Neuronal stem cell (in vitro differentiated cells): ENCODE data around the gene SUSD1.

Experiments
- DNase-seq: peaks from one replicate; pipeline ENCODE4 v3.0.0-alpha.2; 2013; ENCODE audit warnings: low spot score
- H2AFZ ChIP-seq: one replicate; pipeline ENCODE4 v1.6.1; 2013; ENCODE audit warnings: mild to moderate bottlenecking, low read length, inconsistent platforms
- H2AK5ac ChIP-seq: 2 replicates; pipeline ENCODE4 v1.6.1; 2013; ENCODE audit warnings: low read depth, mild to moderate bottlenecking, inconsistent platforms, low read length, moderate library complexity, mixed read lengths
- H2BK120ac ChIP-seq: 2 replicates; pipeline ENCODE4 v1.6.1; 2013; ENCODE audit warnings: low read depth, mild to moderate bottlenecking, inconsistent platforms, low read length, moderate library complexity, mixed read lengths
- H2BK12ac ChIP-seq: one replicate; pipeline ENCODE4 v1.6.1; 2013; ENCODE audit warnings: low read length, inconsistent platforms
- H2BK15ac ChIP-seq: 2 replicates; pipeline ENCODE4 v1.6.1; 2013; ENCODE audit warnings: mild to moderate bottlenecking, low read length, inconsistent platforms, mixed read lengths
- H2BK5ac ChIP-seq: one replicate; pipeline ENCODE4 v1.6.1; 2013; ENCODE audit warnings: inconsistent platforms, mild to moderate bottlenecking, low read length, moderate library complexity
- H3K14ac ChIP-seq: one replicate; pipeline ENCODE4 v1.6.1; 2013; ENCODE audit warnings: low read length, inconsistent platforms
- H3K18ac ChIP-seq: 2 replicates; pipeline ENCODE4 v1.6.1; 2013; ENCODE audit warnings: low read length, inconsistent platforms
- H3K23ac ChIP-seq: 2 replicates; pipeline ENCODE4 v1.6.1; 2013; ENCODE audit warnings: low read depth, mild to moderate bottlenecking, mixed read lengths, low read length, inconsistent platforms; ENCODE audit not compliant: poor library complexity
- H3K27ac ChIP-seq: replicated peaks from 3 replicates; pipeline ENCODE4 v1.5.1; 2013; ENCODE audit warnings: low read length, inconsistent platforms
- H3K27me3 ChIP-seq, 3 experiments: 2 replicates each; pipeline ENCODE4 v1.6.1; 2013; ENCODE audit warnings: low read length in 3 of 3, mild to moderate bottlenecking in 2 of 3, inconsistent platforms in 1 of 3, low read depth in 1 of 3, mixed read lengths in 1 of 3, moderate library complexity in 1 of 3; ENCODE audit not compliant: control insufficient read depth in 3 of 3, insufficient read depth in 3 of 3
- H3K36me3 ChIP-seq, 2 donors: replicated peaks in 1 of 2; 2 replicates each; pipeline ENCODE4 v1.6.1; 2013; ENCODE audit warnings: low read length in 2 of 2; ENCODE audit not compliant: control insufficient read depth in 2 of 2, insufficient read depth in 2 of 2
- H3K4ac ChIP-seq: 2 replicates; pipeline ENCODE4 v1.6.1; 2013; ENCODE audit warnings: inconsistent platforms, mild to moderate bottlenecking, low read length, moderate library complexity
- H3K4me1 ChIP-seq, 2 donors: 1 replicate in 1 of 2; 2 replicates in 1 of 2; pipeline ENCODE4 v1.6.1; 2013; ENCODE audit warnings: low read length in 2 of 2, low read depth in 1 of 2; ENCODE audit not compliant: control insufficient read depth in 2 of 2, insufficient read depth in 1 of 2
- H3K4me2 ChIP-seq: one replicate; pipeline ENCODE4 v1.6.1; 2013; ENCODE audit warnings: mild to moderate bottlenecking, low read length, inconsistent platforms; ENCODE audit not compliant: insufficient read depth, poor library complexity, severe bottlenecking
- H3K4me3 ChIP-seq, 2 donors: 2 replicates each; pipeline ENCODE4 v1.5.1; 2013; ENCODE audit warnings: low read length in 2 of 2, mild to moderate bottlenecking in 2 of 2, inconsistent platforms in 1 of 2, moderate library complexity in 1 of 2
- H3K79me1 ChIP-seq: one replicate; pipeline ENCODE4 v1.6.1; 2013; ENCODE audit warnings: low read depth, mild to moderate bottlenecking, inconsistent platforms, low read length, moderate library complexity
- H3K9ac ChIP-seq: one replicate; pipeline ENCODE4 v1.6.1; 2013; ENCODE audit warnings: mild to moderate bottlenecking, low read depth, low read length, inconsistent platforms; ENCODE audit not compliant: poor library complexity
- H3K9me3 ChIP-seq, 2 donors: replicated peaks in 1 of 2; 2 replicates each; pipeline versions ENCODE3 to v1.6.1; 2013; ENCODE audit warnings: low read length in 2 of 2, mild to moderate bottlenecking in 2 of 2, inconsistent platforms in 1 of 2, low read depth in 1 of 2, mixed read lengths in 1 of 2, moderate library complexity in 1 of 2; ENCODE audit not compliant: control insufficient read depth in 2 of 2, insufficient read depth in 1 of 2
- H4K8ac ChIP-seq: one replicate; pipeline ENCODE4 v1.6.1; 2013; ENCODE audit warnings: low read depth, mild to moderate bottlenecking, inconsistent platforms, low read length, moderate library complexity
- H4K91ac ChIP-seq: one replicate; pipeline ENCODE4 v1.6.1; 2013; ENCODE audit warnings: low read length, low read depth, mild to moderate bottlenecking, inconsistent platforms; ENCODE audit not compliant: poor library complexity
- WGBS, 2 donors: extraction: QIAGEN DNeasy Blood & Tissue Kit; methylation state at CpG; one replicate each; pipeline ENCODE4 v1.1.7; 2013; ENCODE audit warnings: missing lambda C conversion rate in 2 of 2, mixed read lengths in 1 of 2; ENCODE audit not compliant: insufficient read length in 2 of 2, insufficient replicate concordance in 1 of 2; ENCODE audit errors: extremely low coverage in 2 of 2; 5-methylcytosine and 5-hydroxymethylcytosine counted together

SUSD1 gene

GRCh38 chr9:112032009-112032408 is 143.1 kb downstream of the SUSD1 start:
- Histone ChIP-seq H3K4ac (no peak overlapping the region), H3K9me3 (no peaks in the 10 kb centered on the region), H2AK5ac (no peak overlapping the region), H3K27ac (no peak overlapping the region), H3K9ac (no peak overlapping the region), H3K4me3 (no peak overlapping the region), H3K36me3 (no peaks in the 10 kb centered on the region), H3K23ac (no peak overlapping the region), H3K4me2 (no peak overlapping the region), H2BK15ac (no peak overlapping the region), H3K4me1 (peaks cover 0 to 2% of the 10 kb centered on the region in 2 donors), H2BK120ac (no peak overlapping the region), H2BK5ac (no peak overlapping the region), H3K14ac (no peak overlapping the region), H2BK12ac (no peak overlapping the region), H3K79me1 (no peaks in the 10 kb centered on the region), H4K8ac (no peak overlapping the region), H3K27me3 (no peaks in the 10 kb centered on the region), H2AFZ (no peak overlapping the region), H3K18ac (no peak overlapping the region), H4K91ac (no peak overlapping the region)
- WGBS, 2 donors, result no CpG with 5 or more reads among the region's 2 CpGs
- no peak for DNase-seq

DNA sequence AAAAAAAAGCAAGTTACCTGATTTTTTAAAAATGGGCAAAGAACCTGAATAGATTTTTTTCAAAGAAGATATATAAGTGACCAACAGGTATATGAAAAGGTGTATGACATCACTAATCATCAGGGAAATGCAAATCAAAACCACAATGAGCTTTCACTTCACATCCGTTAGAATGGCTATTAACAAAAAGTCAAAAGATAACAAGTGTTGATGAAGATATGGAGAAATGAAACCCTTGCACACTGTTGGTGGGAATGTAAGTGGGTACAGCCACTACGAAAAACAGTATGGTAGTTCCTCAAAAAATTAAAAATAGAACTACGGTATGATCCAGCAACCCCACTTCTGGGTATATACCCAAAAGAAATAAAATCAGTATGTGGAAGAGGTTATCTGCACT is 143.7 kb downstream of the SUSD1 start:
- Histone ChIP-seq H3K14ac (no peak overlapping the region), H3K9ac (no peak overlapping the region), H2BK12ac (no peak overlapping the region), H3K23ac (no peak overlapping the region), H3K4ac (no peak overlapping the region), H3K27ac (no peak overlapping the region), H3K4me2 (no peak overlapping the region), H3K18ac (no peak overlapping the region), H2AFZ (no peak overlapping the region), H3K36me3 (no peaks in the 10 kb centered on the region), H2BK5ac (no peak overlapping the region), H4K8ac (no peak overlapping the region), H2BK15ac (no peak overlapping the region), H3K27me3 (no peaks in the 10 kb centered on the region), H3K4me3 (no peak overlapping the region), H2AK5ac (no peak overlapping the region), H3K9me3 (no peaks in the 10 kb centered on the region), H3K4me1 (peaks cover 0 to 2% of the 10 kb centered on the region in 2 donors), H3K79me1 (no peaks in the 10 kb centered on the region), H4K91ac (no peak overlapping the region), H2BK120ac (no peak overlapping the region)
- no peak for DNase-seq
- no CpG with 5 or more reads among the region's 3 CpGs for WGBS, 2 donors

DNA sequence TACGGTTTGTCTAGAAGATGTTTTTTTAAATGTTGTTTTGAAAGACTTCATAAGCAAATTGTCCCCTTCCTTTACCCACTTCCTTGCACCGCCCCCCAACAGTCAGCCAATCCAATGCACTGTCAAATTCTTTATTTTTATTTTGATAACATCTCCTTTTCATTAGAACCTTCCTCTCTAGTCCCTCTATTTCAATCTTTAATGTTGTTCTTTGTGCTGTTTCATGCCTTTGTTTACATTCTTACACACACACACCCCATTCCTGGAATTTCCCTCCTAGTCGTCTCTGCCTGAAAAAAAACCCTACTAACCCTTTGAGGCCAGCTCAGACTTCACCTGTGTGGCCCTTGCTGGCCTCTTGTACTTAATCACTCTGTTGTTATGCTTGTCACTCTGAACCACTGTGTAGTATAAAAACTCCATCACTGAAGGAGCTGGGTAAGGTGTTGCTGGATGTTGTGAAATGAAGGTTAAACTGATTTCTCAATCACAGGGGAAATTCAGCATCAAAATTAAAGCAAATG is 145.1 kb downstream of the SUSD1 start:
- Histone ChIP-seq H3K4me2 (no peak overlapping the region), H3K9me3 (no peaks in the 10 kb centered on the region), H3K4me3 (no peak overlapping the region), H2AFZ (no peak overlapping the region), H4K91ac (no peak overlapping the region), H3K4me1 (peaks cover 0 to 1% of the 10 kb centered on the region in 2 donors), H3K23ac (no peak overlapping the region), H2BK120ac (no peak overlapping the region), H3K79me1 (no peaks in the 10 kb centered on the region), H4K8ac (no peak overlapping the region), H3K9ac (no peak overlapping the region), H3K18ac (no peak overlapping the region), H2BK12ac (no peak overlapping the region), H3K27me3 (no peaks in the 10 kb centered on the region), H3K4ac (no peak overlapping the region), H2BK15ac (no peak overlapping the region), H3K27ac (no peak overlapping the region), H3K14ac (no peak overlapping the region), H2AK5ac (no peak overlapping the region), H2BK5ac (no peak overlapping the region), H3K36me3 (no peaks in the 10 kb centered on the region)
- no peak for DNase-seq
- no CpG with 5 or more reads among the region's 3 CpGs for WGBS, 2 donors

- H3K4me1 ChIP-seq, result peaks cover 0 to 1% of the 10 kb centered on the region in 2 donors
- no peak overlapping the region for H3K4me2 ChIP-seq
- no peak overlapping the region for H2AFZ ChIP-seq
- H3K9ac ChIP-seq, result no peak overlapping the region
- H3K14ac ChIP-seq, result peak overlapping the region; percentile 90
- H2AK5ac ChIP-seq, result no peak overlapping the region
- H3K79me1 ChIP-seq, result no peaks in the 10 kb centered on the region
- H2BK120ac ChIP-seq, result no peak overlapping the region
- no peak overlapping the region for H3K4me3 ChIP-seq
- no peak overlapping the region for H2BK15ac ChIP-seq
- H3K4ac ChIP-seq, result no peak overlapping the region
- no peaks in the 10 kb centered on the region for H3K27me3 ChIP-seq
- no peak overlapping the region for H3K18ac ChIP-seq
- DNase-seq, result no peak
- H3K23ac ChIP-seq, result no peak overlapping the region
- H4K91ac ChIP-seq, result no peak overlapping the region
- H4K8ac ChIP-seq, result no peak overlapping the region
- WGBS, 2 donors, result no CpG with 5 or more reads among the region's 13 CpGs
- no peaks in the 10 kb centered on the region for H3K9me3 ChIP-seq
- H2BK5ac ChIP-seq, result no peak overlapping the region
- no peak overlapping the region for H3K27ac ChIP-seq
- H2BK12ac ChIP-seq, result no peak overlapping the region
- H3K36me3 ChIP-seq, result no peaks in the 10 kb centered on the region
Measured at GRCh38 chr9:112028242-112029221, 146.6 kb downstream of the SUSD1 start.
